K562 (cell line): ENCODE data around the gene GFRA1. TPM values are rescaled to one million over a fixed set of nuclear protein-coding genes. Genes with fewer than 3 reads are reported as not detected.

Source experiments
- ATAC-seq: fragments of 200-7000 bp; cut with Tn5 transposase; 3 replicates; pipeline ENCODE4 v1.9.1; 2020; ENCODE audit warnings: moderate library complexity
- BruUV-seq: library from RNA; stranded (reverse); fragments of 400-500 nt; replicated peaks from 2 replicates; lab custom pipeline; 2021; lab: Mats Ljungman, UMichigan
- CTCF ChIA-PET: fragments of 300-600 bp; formaldehyde crosslinking; extraction: SDS; loops from one replicate; lab custom pipeline; 2021; ENCODE audit warnings: low intra/inter-chr PET ratio; lab: Yijun Ruan, JAX
- POLR2A ChIA-PET: fragments of 300-600, 350-650 bp; sonication (Branson Sonifier 250); formaldehyde crosslinking; extraction: SDS; loops from one replicate; lab custom pipeline; 2021; ENCODE audit warnings: antibody characterized with exemption, inconsistent platforms; lab: Yijun Ruan, JAX
- DNase-seq, 4 experiments: peaks; one replicate each; pipeline versions ENCODE4 v3.0.0 to v3.0.0-alpha.2; 2011 to 2018; ENCODE audit warnings: low spot score in 3 of 4, mixed read lengths in 3 of 4; ENCODE audit errors: extremely low read depth in 1 of 4
- FAIRE-seq: peaks from 2 replicates; lab custom pipeline; 2011; peaks lifted over from hg19 to GRCh38; lab: Jason Lieb, UNC
- H2AFZ ChIP-seq: 2 replicates; pipeline ENCODE4 v1.6.0; 2011; ENCODE audit warnings: low read depth, low read length, control low read depth, inconsistent platforms
- H3K27ac ChIP-seq: fragments of 200-600 bp; 3 replicates; pipeline ENCODE4 v1.8.0; 2011; ENCODE audit warnings: low read depth, mild to moderate bottlenecking, control low read depth, inconsistent platforms, low read length, moderate library complexity, mixed read lengths; ENCODE audit errors: extremely low read depth
- H3K27me3 ChIP-seq, 2 experiments: fragments of 300-600 bp in 1 of 2; 2 replicates in 1 of 2; 3 replicates in 1 of 2; pipeline versions ENCODE4 v1.6.0 to v1.8.0; 2011; ENCODE audit warnings: inconsistent platforms in 2 of 2, low read length in 2 of 2, mild to moderate bottlenecking in 1 of 2, mixed read lengths in 1 of 2, moderate library complexity in 1 of 2; ENCODE audit not compliant: control insufficient read depth in 2 of 2, insufficient read depth in 2 of 2
- H3K36me3 ChIP-seq: fragments of 300-600 bp; 3 replicates; pipeline ENCODE4 v1.8.0; 2011; ENCODE audit warnings: mild to moderate bottlenecking, low read length, inconsistent platforms; ENCODE audit not compliant: control insufficient read depth, insufficient read depth
- H3K4me1 ChIP-seq, 2 experiments: fragments of 200-600 bp in 1 of 2; replicated peaks in 1 of 2; 2 replicates in 1 of 2; 3 replicates in 1 of 2; pipeline versions ENCODE4 v1.5.1 to v1.8.0; 2011; ENCODE audit warnings: inconsistent platforms in 2 of 2, low read length in 2 of 2, mild to moderate bottlenecking in 1 of 2, mixed read lengths in 1 of 2, moderate library complexity in 1 of 2; ENCODE audit not compliant: control insufficient read depth in 2 of 2, insufficient read depth in 2 of 2
- H3K4me2 ChIP-seq: 2 replicates; pipeline ENCODE4 v1.6.1; 2011; ENCODE audit warnings: low read length, control low read depth, inconsistent platforms, mixed read lengths; ENCODE audit not compliant: insufficient read depth
- H3K4me3 ChIP-seq: fragments of 200-600 bp; sonication (generic), shearing (Covaris generic); 2 replicates; pipeline ENCODE4 v1.5.1; 2016; ENCODE audit warnings: control low read depth, inconsistent platforms
- H3K79me2 ChIP-seq: fragments of 200-600 bp; 3 replicates; pipeline ENCODE4 v1.8.0; 2011; ENCODE audit warnings: low read length, inconsistent platforms; ENCODE audit not compliant: control insufficient read depth, insufficient read depth
- H3K9ac ChIP-seq, 2 experiments: 2 replicates each; pipeline versions ENCODE4 v1.6.0 to v1.6.1; 2011; ENCODE audit warnings: low read depth in 2 of 2, low read length in 2 of 2, control low read depth in 1 of 2, inconsistent platforms in 1 of 2, mild to moderate bottlenecking in 1 of 2, mixed read lengths in 1 of 2; ENCODE audit not compliant: insufficient read depth in 1 of 2
- H3K9me1 ChIP-seq: one replicate; pipeline ENCODE4 v1.6.0; 2011; ENCODE audit warnings: inconsistent platforms, mild to moderate bottlenecking, low read length, moderate library complexity; ENCODE audit not compliant: control insufficient read depth, insufficient read depth
- H3K9me3 ChIP-seq: replicated peaks from 2 replicates; pipeline ENCODE4 v1.5.1; 2011; ENCODE audit warnings: low read depth, low read length, inconsistent platforms; ENCODE audit not compliant: control insufficient read depth, insufficient read depth
- H4K20me1 ChIP-seq: replicated peaks from 2 replicates; pipeline ENCODE4 v1.6.1; 2011; ENCODE audit warnings: low read length, inconsistent platforms, mixed read lengths; ENCODE audit not compliant: control insufficient read depth, insufficient read depth
- CBX2 ChIP-seq: fragments of 200-600 bp; sonication (generic); IDR thresholded peaks from one replicate; pipeline ENCODE4 v1.6.1; 2012; ENCODE audit warnings: mild to moderate bottlenecking, low read length, inconsistent platforms; ENCODE audit not compliant: insufficient read depth, poor library complexity, severe bottlenecking
- DNMT1 ChIP-seq: fragments of 450-650 bp; IDR thresholded peaks from 2 replicates; pipeline ENCODE4 v1.6.1; 2016; ENCODE audit warnings: antibody characterized with exemption, mild to moderate bottlenecking
- JUNB ChIP-seq: fragments of 450-650 bp; formaldehyde crosslinking; conservative IDR thresholded peaks from 2 replicates; pipeline ENCODE4 v1.4.0; 2020; ENCODE audit warnings: mild to moderate bottlenecking
- RAD51 ChIP-seq: fragments of 450-650 bp; IDR thresholded peaks from 2 replicates; pipeline ENCODE4 v1.7.1; 2016; ENCODE audit warnings: low read depth, mild to moderate bottlenecking, borderline replicate concordance
- SMC3 ChIP-seq: conservative IDR thresholded peaks from 2 replicates; pipeline ENCODE4 v1.6.1; 2011; ENCODE audit warnings: low read depth, low read length, improper control_type of control experiment; ENCODE audit not compliant: insufficient read depth
- TBP ChIP-seq: optimal IDR thresholded peaks from 2 replicates; pipeline ENCODE3; 2011; ENCODE audit warnings: low read depth, low read length, improper control_type of control experiment
- TCF7 ChIP-seq: sonication (generic); IDR thresholded peaks from 2 replicates; pipeline ENCODE4 v1.6.1; 2016; ENCODE audit warnings: antibody characterized with exemption, borderline replicate concordance
- ZFX ChIP-seq: sonication (generic); formaldehyde crosslinking; IDR thresholded peaks from 2 replicates; pipeline ENCODE4 v1.8.0; 2022; ENCODE audit warnings: mild to moderate bottlenecking, missing genetic modification reagents, moderate library complexity
- ZNF253 ChIP-seq: fragments of 250-450 bp; sonication (Bioruptor Pico); conservative IDR thresholded peaks from 2 replicates; pipeline ENCODE4 v1.6.1; 2021; ENCODE audit warnings: mild to moderate bottlenecking
- ZNF644 ChIP-seq: fragments of 200-800 bp; sonication (Bioruptor generic); IDR thresholded peaks from 2 replicates; pipeline ENCODE4 v1.6.1; 2016; ENCODE audit warnings: low read depth, missing genetic modification characterization, missing compliant biosample characterization
- ZNF717 ChIP-seq: fragments of 250-450 bp; sonication (Bioruptor Pico); IDR thresholded peaks from 2 replicates; pipeline ENCODE4 v1.5.0; 2021
- WGBS: fragments of 100-300 bp; shearing (Covaris generic); methylation state at CpG from one replicate; pipeline ENCODE4 v1.1.6; 2016; ENCODE audit warnings: low coverage, mixed read lengths; ENCODE audit not compliant: insufficient coverage; ENCODE audit errors: missing lambda C conversion rate; 5-methylcytosine and 5-hydroxymethylcytosine counted together
- in situ Hi-C: fragments of 300-500 bp; cut with MboI; formaldehyde crosslinking; loops from 4 replicates; pipeline ENCODE4 v1.15.0; 2018; ENCODE audit warnings: inconsistent platforms, mixed read lengths
- intact Hi-C: fragments of 100-400 bp; cut with micrococcal nuclease; formaldehyde crosslinking; loops from 2 replicates; pipeline ENCODE4 v1.14.2; 2022
- polyA plus RNA-seq, 8 experiments: library from polyadenylated mRNA; depleted of rRNA in 4 of 8; stranded (reverse) in 5 of 8; unstranded in 3 of 8; fragments of >200 nt; fragmentation: Nextera tagmentation in 2 of 8; fragmentation: Illumina TruSeq in 1 of 8; extraction: Ambion mirVana in 2 of 8; extraction: Trizol in 1 of 8; gene quantifications; 2 replicates each; pipeline versions ENCODE4 v1.2.1 to v1.2.3, GENCODE V29; 2011 to 2014; ENCODE audit warnings: inconsistent platforms in 1 of 8, missing spikeins in 1 of 8
- total RNA-seq, 7 experiments: library from RNA; depleted of rRNA in 6 of 7; stranded (reverse); fragments of >200 nt in 6 of 7; fragmentation: Illumina TruSeq in 2 of 7; extraction: Trizol in 2 of 7; gene quantifications; 2 replicates each; pipeline versions ENCODE4 v1.2.1 to v1.2.3, GENCODE V29; 2011 to 2021; ENCODE audit warnings: low replicate concordance in 1 of 7
- TF ChIP-seq, protein P1 (sequence below): sonication (generic); formaldehyde crosslinking; IDR thresholded peaks from 2 replicates; pipeline ENCODE4 v1.8.1; 2023; ENCODE audit warnings: mild to moderate bottlenecking, missing genetic modification reagents
- TF ChIP-seq, protein P2 (sequence below): fragments of 250-450 bp; sonication (Bioruptor Pico); IDR thresholded peaks from 2 replicates; pipeline ENCODE4 v1.6.1; 2021; ENCODE audit warnings: mild to moderate bottlenecking
- TF ChIP-seq, protein P3 (sequence below): fragments of 250-450 bp; sonication (Bioruptor Pico); IDR thresholded peaks from 2 replicates; pipeline ENCODE4 v1.4.0; 2020; ENCODE audit warnings: mild to moderate bottlenecking, moderate library complexity
- TF ChIP-seq, protein P4 (sequence below): fragments of 250-450 bp; sonication (Bioruptor Pico); IDR thresholded peaks from 2 replicates; pipeline ENCODE4 v1.4.0; 2020

The GFRA1 gene
- total and polyA plus RNA-seq, 9 of the 15 experiments (the other 6 are each of a cell fraction or from before 2014, with no cell fraction given), result 0.04 TPM; not detected in 8

DNA sequence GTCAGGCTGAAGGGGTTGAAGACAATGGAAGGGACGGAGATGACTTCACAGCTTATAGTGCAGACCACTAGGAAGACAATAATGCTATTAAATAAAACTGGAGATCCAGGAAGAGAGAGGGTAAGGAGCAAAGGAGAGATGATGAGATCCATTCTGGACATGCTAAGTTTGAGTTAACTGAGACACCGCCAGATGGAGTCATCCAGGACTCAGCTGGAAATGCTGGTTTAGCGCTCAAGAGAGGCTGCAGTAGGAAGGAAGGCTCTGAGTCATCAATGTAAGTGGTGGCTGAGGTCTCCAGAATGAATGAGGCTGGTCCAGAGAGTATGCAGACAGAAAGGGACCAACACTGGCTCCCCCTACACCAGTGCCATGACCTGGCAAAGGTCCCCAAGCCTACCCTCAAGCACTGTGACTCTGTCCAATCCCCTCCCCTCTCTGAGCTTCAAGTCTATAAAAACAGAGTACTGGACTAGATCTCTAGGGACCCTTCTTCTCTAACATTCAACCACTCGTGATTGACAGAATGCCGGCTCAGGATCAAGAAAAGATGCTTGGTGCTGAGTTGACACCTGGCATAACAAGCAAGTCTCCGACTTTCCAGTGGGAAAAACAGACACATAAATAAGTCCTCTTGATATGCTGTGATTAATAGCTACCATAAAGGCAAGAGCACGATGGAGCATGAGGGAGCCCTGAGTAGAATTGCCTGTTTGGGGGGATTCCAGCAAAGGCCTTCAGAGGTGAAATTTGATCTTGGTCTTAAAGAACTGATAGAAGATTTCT, 8.9 kb downstream of the GFRA1 start:
- ChIA-PET CTCF (no interaction called here), POLR2A (no interaction called here)
- no peak for ATAC-seq

More for the DNA sequence above, 8.9 kb downstream of the GFRA1 start:
- H4K20me1 ChIP-seq, result no peaks in the 10 kb centered on the region
- no peaks in the 10 kb centered on the region for H3K79me2 ChIP-seq
- H3K4me1 ChIP-seq, result no peaks in the 10 kb centered on the region
- no peak overlapping the region for H3K27ac ChIP-seq
- TF ChIP-seq ZFX (CRISPR knock-in tag) (no peak), ZNF253 (CRISPR knock-in tag) (no peak), SMC3 (no peak), TBP (no peak), RAD51 (no peak), CBX2 (no peak), TCF7 (no peak), ZNF717 (no peak), JUNB (CRISPR knock-in tag) (no peak), ZNF644 (tag) (no peak), DNMT1 (no peak)
- TF ChIP-seq, protein P1, sequence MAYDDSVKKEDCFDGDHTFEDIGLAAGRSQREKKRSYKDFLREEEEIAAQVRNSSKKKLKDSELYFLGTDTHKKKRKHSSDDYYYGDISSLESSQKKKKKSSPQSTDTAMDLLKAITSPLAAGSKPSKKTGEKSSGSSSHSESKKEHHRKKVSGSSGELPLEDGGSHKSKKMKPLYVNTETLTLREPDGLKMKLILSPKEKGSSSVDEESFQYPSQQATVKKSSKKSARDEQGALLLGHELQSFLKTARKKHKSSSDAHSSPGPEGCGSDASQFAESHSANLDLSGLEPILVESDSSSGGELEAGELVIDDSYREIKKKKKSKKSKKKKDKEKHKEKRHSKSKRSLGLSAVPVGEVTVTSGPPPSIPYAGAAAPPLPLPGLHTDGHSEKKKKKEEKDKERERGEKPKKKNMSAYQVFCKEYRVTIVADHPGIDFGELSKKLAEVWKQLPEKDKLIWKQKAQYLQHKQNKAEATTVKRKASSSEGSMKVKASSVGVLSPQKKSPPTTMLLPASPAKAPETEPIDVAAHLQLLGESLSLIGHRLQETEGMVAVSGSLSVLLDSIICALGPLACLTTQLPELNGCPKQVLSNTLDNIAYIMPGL (CRISPR knock-in tag), result no peak
- TF ChIP-seq, protein P2, sequence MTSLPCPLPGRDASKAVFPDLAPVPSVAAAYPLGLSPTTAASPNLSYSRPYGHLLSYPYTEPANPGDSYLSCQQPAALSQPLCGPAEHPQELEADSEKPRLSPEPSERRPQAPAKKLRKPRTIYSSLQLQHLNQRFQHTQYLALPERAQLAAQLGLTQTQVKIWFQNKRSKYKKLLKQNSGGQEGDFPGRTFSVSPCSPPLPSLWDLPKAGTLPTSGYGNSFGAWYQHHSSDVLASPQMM, result no peak
- TF ChIP-seq, protein P3, sequence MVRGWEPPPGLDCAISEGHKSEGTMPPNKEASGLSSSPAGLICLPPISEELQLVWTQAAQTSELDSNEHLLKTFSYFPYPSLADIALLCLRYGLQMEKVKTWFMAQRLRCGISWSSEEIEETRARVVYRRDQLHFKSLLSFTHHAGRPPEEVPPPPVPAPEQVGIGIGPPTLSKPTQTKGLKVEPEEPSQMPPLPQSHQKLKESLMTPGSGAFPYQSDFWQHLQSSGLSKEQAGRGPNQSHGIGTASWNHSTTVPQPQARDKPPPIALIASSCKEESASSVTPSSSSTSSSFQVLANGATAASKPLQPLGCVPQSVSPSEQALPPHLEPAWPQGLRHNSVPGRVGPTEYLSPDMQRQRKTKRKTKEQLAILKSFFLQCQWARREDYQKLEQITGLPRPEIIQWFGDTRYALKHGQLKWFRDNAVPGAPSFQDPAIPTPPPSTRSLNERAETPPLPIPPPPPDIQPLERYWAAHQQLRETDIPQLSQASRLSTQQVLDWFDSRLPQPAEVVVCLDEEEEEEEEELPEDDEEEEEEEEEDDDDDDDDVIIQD, result no peak
- TF ChIP-seq, protein P4, sequence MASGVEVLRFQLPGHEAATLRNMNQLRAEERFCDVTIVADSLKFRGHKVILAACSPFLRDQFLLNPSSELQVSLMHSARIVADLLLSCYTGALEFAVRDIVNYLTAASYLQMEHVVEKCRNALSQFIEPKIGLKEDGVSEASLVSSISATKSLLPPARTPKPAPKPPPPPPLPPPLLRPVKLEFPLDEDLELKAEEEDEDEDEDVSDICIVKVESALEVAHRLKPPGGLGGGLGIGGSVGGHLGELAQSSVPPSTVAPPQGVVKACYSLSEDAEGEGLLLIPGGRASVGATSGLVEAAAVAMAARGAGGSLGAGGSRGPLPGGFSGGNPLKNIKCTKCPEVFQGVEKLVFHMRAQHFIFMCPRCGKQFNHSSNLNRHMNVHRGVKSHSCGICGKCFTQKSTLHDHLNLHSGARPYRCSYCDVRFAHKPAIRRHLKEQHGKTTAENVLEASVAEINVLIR (CRISPR knock-in tag), result no peak
- no peak overlapping the region for H3K9ac ChIP-seq
- no peaks in the 10 kb centered on the region for H3K36me3 ChIP-seq
- BruUV-seq, result no TSS peak
- H3K9me3 ChIP-seq, result no peaks in the 10 kb centered on the region
- H3K4me3 ChIP-seq, result no peak overlapping the region
- no peak for DNase-seq
- no peaks in the 10 kb centered on the region for H3K9me1 ChIP-seq
- H2AFZ ChIP-seq, result no peak overlapping the region
- no peaks in the 10 kb centered on the region for H3K27me3 ChIP-seq
- WGBS, result 0% methylated on average over 7 of the region's 7 CpGs
- FAIRE-seq, result no peak
- H3K4me2 ChIP-seq, result no peak overlapping the region
- in situ Hi-C loops (no loop called here), intact Hi-C loops (no loop called here)
